GM18909 (cell line): Measurements from ENCODE around the gene ACSS3.
"Not testable (repeated sequence)": the region's sequence is repeated elsewhere in the genome, so short reads cannot be mapped to it uniquely, and the experiment has no call there.

Experiments used
- ATAC-seq: cut with Tn5 transposase; IDR thresholded peaks from one replicate; pipeline ENCODE4 v1.9.1; 2021; ENCODE audit warnings: mild to moderate bottlenecking; ENCODE audit not compliant: unreplicated experiment, poor library complexity

Gene ACSS3

GRCh38 chr12:81162391-81163136, 84.7 kb downstream of the ACSS3 start:
- ATAC-seq = no peak

GRCh38 chr12:81164827-81165226, 86.9 kb downstream of the ACSS3 start:
- ATAC-seq = no peak

GRCh38 chr12:81166790-81167189, 88.9 kb downstream of the ACSS3 start:
- ATAC-seq = no peak

GRCh38 chr12:81167694-81168093, 89.8 kb downstream of the ACSS3 start:
- no peak for ATAC-seq

- no peak for ATAC-seq
Observed at GRCh38 chr12:81168445-81168844, 90.6 kb downstream of the ACSS3 start.

- no peak for ATAC-seq
Observed at GRCh38 chr12:81170072-81170471, 92.2 kb downstream of the ACSS3 start.

GRCh38 chr12:81172851-81173250, 95.0 kb downstream of the ACSS3 start:
- no peak for ATAC-seq

GRCh38 chr12:81174664-81175063, 96.8 kb downstream of the ACSS3 start:
- no peak for ATAC-seq

- no peak for ATAC-seq
Observed at GRCh38 chr12:81176796-81177195, 98.9 kb downstream of the ACSS3 start.

- no peak for ATAC-seq
Observed at GRCh38 chr12:81181691-81182090, 103.8 kb downstream of the ACSS3 start.

GRCh38 chr12:81187686-81188085, 109.8 kb downstream of the ACSS3 start:
- ATAC-seq = no peak

GRCh38 chr12:81196595-81196994, 118.7 kb downstream of the ACSS3 start:
- no peak for ATAC-seq

GRCh38 chr12:81200561-81200960, 122.7 kb downstream of the ACSS3 start:
- ATAC-seq = not testable (repeated sequence)

GRCh38 chr12:81203671-81204204, 125.9 kb downstream of the ACSS3 start:
- ATAC-seq = no peak

- no peak for ATAC-seq
Observed at GRCh38 chr12:81205416-81205815, 127.5 kb downstream of the ACSS3 start.

- ATAC-seq = no peak
Observed at GRCh38 chr12:81206429-81206828, 128.6 kb downstream of the ACSS3 start.

- ATAC-seq = no peak
Observed at GRCh38 chr12:81207173-81207572, 129.3 kb downstream of the ACSS3 start.

- no peak for ATAC-seq
Observed at GRCh38 chr12:81207664-81208063, 129.8 kb downstream of the ACSS3 start.

GRCh38 chr12:81208187-81208911, 130.5 kb downstream of the ACSS3 start:
- no peak for ATAC-seq

GRCh38 chr12:81209012-81209411, 131.1 kb downstream of the ACSS3 start:
- ATAC-seq = no peak

- ATAC-seq = not testable (repeated sequence)
Observed at GRCh38 chr12:81209772-81210225, 131.9 kb downstream of the ACSS3 start.
